GM06990 (cell line): Measurements from ENCODE around the gene DDI1.
A peak's percentile ranks its signal among the peaks of the same experiment; 100 is the strongest.

Experiments
- DNase-seq: peaks from one replicate; pipeline ENCODE4 v3.0.0-alpha.2; 2011; ENCODE audit not compliant: insufficient read length; ENCODE audit errors: extremely low read depth
- H3K27me3 ChIP-seq: replicated peaks from 2 replicates; pipeline ENCODE4 v1.6.0; 2011; ENCODE audit warnings: low read length; ENCODE audit not compliant: control insufficient read depth, insufficient read depth
- H3K36me3 ChIP-seq: 2 replicates; pipeline ENCODE4 v1.5.1; 2011; ENCODE audit warnings: low read length; ENCODE audit not compliant: control insufficient read depth, insufficient read depth
- H3K4me3 ChIP-seq: replicated peaks from 2 replicates; pipeline ENCODE4 v1.5.1; 2011; ENCODE audit warnings: low read depth, mild to moderate bottlenecking, control low read depth, low read length
- TF ChIP-seq, protein P1 (sequence below): IDR thresholded peaks from 2 replicates; pipeline ENCODE4 v1.5.1; 2011; ENCODE audit warnings: low read length, control low read depth, mild to moderate bottlenecking, inconsistent platforms; ENCODE audit not compliant: insufficient read depth, poor library complexity, severe bottlenecking

Gene DDI1

GRCh38 chr11:103994518-103994917 lies 41.9 kb upstream of the DDI1 start:
- H3K27me3 ChIP-seq: no peaks in the 10 kb centered on the region
- no peaks in the 10 kb centered on the region for H3K36me3 ChIP-seq
- H3K4me3 ChIP-seq: no peak overlapping the region

DNA sequence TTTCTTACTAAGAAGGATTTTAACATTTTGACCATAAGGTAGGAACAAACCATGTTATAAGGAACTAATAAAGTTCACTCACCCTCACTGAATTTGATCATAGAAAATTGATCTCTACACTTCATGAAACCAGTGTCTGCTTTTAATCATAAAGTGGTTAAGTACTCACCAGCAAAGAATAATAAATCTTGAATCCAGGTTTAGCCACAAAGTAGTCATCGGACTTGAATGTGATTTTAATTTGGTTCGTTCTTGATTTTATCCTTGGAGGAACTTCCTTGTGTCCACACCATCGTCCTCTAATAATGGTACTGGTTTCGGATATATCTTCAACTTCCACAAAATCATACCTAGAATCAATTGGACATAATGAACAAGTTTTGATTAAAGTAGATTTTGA lies 40.5 kb upstream of the DDI1 start:
- Histone ChIP-seq H3K36me3 (no peaks in the 10 kb centered on the region), H3K4me3 (no peak overlapping the region), H3K27me3 (no peaks in the 10 kb centered on the region)
- no peak for DNase-seq
- TF ChIP-seq, protein P1, sequence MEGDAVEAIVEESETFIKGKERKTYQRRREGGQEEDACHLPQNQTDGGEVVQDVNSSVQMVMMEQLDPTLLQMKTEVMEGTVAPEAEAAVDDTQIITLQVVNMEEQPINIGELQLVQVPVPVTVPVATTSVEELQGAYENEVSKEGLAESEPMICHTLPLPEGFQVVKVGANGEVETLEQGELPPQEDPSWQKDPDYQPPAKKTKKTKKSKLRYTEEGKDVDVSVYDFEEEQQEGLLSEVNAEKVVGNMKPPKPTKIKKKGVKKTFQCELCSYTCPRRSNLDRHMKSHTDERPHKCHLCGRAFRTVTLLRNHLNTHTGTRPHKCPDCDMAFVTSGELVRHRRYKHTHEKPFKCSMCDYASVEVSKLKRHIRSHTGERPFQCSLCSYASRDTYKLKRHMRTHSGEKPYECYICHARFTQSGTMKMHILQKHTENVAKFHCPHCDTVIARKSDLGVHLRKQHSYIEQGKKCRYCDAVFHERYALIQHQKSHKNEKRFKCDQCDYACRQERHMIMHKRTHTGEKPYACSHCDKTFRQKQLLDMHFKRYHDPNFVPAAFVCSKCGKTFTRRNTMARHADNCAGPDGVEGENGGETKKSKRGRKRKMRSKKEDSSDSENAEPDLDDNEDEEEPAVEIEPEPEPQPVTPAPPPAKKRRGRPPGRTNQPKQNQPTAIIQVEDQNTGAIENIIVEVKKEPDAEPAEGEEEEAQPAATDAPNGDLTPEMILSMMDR: no peak

More at GRCh38 chr11:103994518-103994917, 41.9 kb upstream of the DDI1 start:
- TF ChIP-seq, protein P1: no peak
- no peak for DNase-seq

GRCh38 chr11:103997082-103997481 lies 39.4 kb upstream of the DDI1 start:
- peak; percentile 8 for DNase-seq
- TF ChIP-seq, protein P1: no peak
- no peaks in the 10 kb centered on the region for H3K36me3 ChIP-seq
- no peak overlapping the region for H3K4me3 ChIP-seq
- H3K27me3 ChIP-seq: no peaks in the 10 kb centered on the region

GRCh38 chr11:103998826-103999508 lies 37.5 kb upstream of the DDI1 start:
- Histone ChIP-seq H3K36me3 (no peaks in the 10 kb centered on the region), H3K27me3 (no peaks in the 10 kb centered on the region), H3K4me3 (no peak overlapping the region)
- DNase-seq: no peak
- TF ChIP-seq, protein P1: no peak

- Histone ChIP-seq H3K36me3 (no peaks in the 10 kb centered on the region), H3K27me3 (no peaks in the 10 kb centered on the region), H3K4me3 (no peak overlapping the region)
- DNase-seq: no peak
- TF ChIP-seq, protein P1: no peak
Observed at GRCh38 chr11:104000798-104001197, 35.6 kb upstream of the DDI1 start.
